Adipocyte (in vitro differentiated cells): ENCODE data around the gene SLC35A3.
"Not testable (repeated sequence)": the region's sequence is repeated elsewhere in the genome, so short reads cannot be mapped to it uniquely, and the experiment has no call there.

Experiments
- DNase-seq: peaks from one replicate; pipeline ENCODE4 v3.0.0-alpha.2; 2015; ENCODE audit warnings: low read depth
- H3K27me3 ChIP-seq: replicated peaks from 2 replicates; pipeline ENCODE4 v1.7.0; 2013; ENCODE audit warnings: mild to moderate bottlenecking, low read length, moderate library complexity; ENCODE audit not compliant: control insufficient read depth, insufficient read depth
- H3K36me3 ChIP-seq: 2 replicates; pipeline ENCODE4 v1.7.0; 2013; ENCODE audit warnings: low read length, mild to moderate bottlenecking, moderate library complexity; ENCODE audit not compliant: control insufficient read depth, insufficient read depth, severe bottlenecking
- H3K4me1 ChIP-seq: 2 replicates; pipeline ENCODE4 v1.7.0; 2013; ENCODE audit warnings: mild to moderate bottlenecking, low read length, moderate library complexity; ENCODE audit not compliant: control insufficient read depth, insufficient read depth
- H3K4me3 ChIP-seq: 2 replicates; pipeline ENCODE4 v1.7.0; 2013; ENCODE audit warnings: mild to moderate bottlenecking, low read length, moderate library complexity
- H3K9ac ChIP-seq: 2 replicates; pipeline ENCODE4 v1.7.0; 2013; ENCODE audit warnings: mild to moderate bottlenecking, low read length, moderate library complexity
- H3K9me3 ChIP-seq: 2 replicates; pipeline ENCODE4 v1.7.0; 2013; ENCODE audit warnings: mild to moderate bottlenecking, low read length, moderate library complexity; ENCODE audit not compliant: control insufficient read depth

SLC35A3 gene

GRCh38 chr1:99975529-99975928, 5.7 kb downstream of the SLC35A3 start:
- H3K4me1 ChIP-seq, result peaks cover 5% of the 10 kb centered on the region
- H3K9me3 ChIP-seq, result no peaks in the 10 kb centered on the region
- H3K9ac ChIP-seq, result no peak overlapping the region
- H3K36me3 ChIP-seq, result peaks cover 11% of the 10 kb centered on the region
- H3K27me3 ChIP-seq, result no peaks in the 10 kb centered on the region
- DNase-seq, result no peak
- H3K4me3 ChIP-seq, result no peak overlapping the region

GRCh38 chr1:99977326-99977725, 7.5 kb downstream of the SLC35A3 start:
- peaks cover 11% of the 10 kb centered on the region for H3K36me3 ChIP-seq
- H3K9me3 ChIP-seq, H3K27me3 ChIP-seq, DNase-seq, H3K4me3 ChIP-seq, H3K9ac ChIP-seq, H3K4me1 ChIP-seq: not testable (repeated sequence)

DNA sequence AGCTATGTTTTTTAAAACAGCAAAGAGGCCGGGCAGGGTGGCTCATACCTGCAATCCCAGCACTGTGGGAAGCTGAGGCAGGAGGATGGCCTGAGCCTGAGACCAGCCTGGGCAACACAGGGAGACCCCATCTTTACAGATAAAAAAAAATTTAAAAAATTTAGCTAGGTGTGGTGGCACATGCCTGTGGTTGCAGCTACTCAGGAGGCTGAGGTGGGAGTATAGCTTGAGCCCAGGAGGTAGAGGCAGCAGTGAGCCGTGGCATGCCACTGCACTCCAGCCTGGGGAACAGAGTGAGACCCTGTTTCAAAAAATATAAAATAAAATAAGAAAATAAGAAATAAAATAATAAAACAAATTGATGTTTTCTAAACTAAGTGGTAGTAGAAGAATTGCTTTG, 8.4 kb downstream of the SLC35A3 start:
- no peak for DNase-seq
- no peaks in the 10 kb centered on the region for H3K4me1 ChIP-seq
- no peaks in the 10 kb centered on the region for H3K27me3 ChIP-seq
- H3K36me3 ChIP-seq, result peaks cover 11% of the 10 kb centered on the region
- H3K9me3 ChIP-seq, result no peaks in the 10 kb centered on the region
- no peak overlapping the region for H3K9ac ChIP-seq
- H3K4me3 ChIP-seq, result no peak overlapping the region

DNA sequence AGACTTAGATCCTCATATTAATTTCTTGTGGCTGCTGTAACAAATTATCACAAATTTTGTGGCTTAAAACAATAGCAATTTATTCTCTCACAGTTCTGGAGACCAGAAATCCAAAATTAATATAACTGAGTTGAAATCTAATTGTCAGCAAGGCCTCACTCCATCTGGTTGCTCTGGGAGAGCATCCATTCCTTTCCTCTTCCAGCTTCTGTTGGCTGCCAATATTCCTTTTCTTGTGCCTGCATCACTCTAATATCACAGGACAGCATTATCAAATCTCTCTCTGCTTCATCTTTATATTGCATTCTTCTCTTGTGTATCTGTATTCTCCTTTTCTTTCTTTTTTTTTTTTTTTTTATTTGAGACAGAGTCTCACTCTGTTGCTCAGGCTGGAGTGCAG, 9.3 kb downstream of the SLC35A3 start:
- no peak overlapping the region for H3K9ac ChIP-seq
- H3K4me3 ChIP-seq, result no peak overlapping the region
- H3K9me3 ChIP-seq, result no peaks in the 10 kb centered on the region
- H3K27me3 ChIP-seq, result no peaks in the 10 kb centered on the region
- H3K4me1 ChIP-seq, result no peaks in the 10 kb centered on the region
- DNase-seq, result no peak
- H3K36me3 ChIP-seq, result peaks cover 11% of the 10 kb centered on the region

DNA sequence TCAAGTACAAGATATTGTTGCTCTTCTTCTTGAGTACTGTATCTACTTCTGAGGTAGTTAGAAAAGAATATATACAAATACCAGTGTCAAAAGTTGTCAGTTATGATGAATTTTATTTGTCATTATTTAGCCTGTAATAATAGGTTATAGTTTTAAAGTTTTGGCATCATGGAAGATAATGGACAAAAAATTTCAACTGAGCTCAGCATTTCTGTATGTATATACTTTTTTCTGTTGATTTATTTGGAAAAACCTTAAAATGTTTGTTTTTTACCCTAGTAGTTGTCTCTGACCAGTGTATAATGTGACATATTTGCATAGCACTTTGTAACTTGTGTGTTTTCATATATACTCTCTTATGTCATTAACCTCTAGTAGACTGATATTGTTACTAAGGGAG, 11.1 kb downstream of the SLC35A3 start:
- no peak overlapping the region for H3K4me3 ChIP-seq
- no peaks in the 10 kb centered on the region for H3K9me3 ChIP-seq
- no peak overlapping the region for H3K9ac ChIP-seq
- no peak for DNase-seq
- H3K27me3 ChIP-seq, result no peaks in the 10 kb centered on the region
- no peaks in the 10 kb centered on the region for H3K4me1 ChIP-seq
- H3K36me3 ChIP-seq, result peaks cover 5% of the 10 kb centered on the region

DNA sequence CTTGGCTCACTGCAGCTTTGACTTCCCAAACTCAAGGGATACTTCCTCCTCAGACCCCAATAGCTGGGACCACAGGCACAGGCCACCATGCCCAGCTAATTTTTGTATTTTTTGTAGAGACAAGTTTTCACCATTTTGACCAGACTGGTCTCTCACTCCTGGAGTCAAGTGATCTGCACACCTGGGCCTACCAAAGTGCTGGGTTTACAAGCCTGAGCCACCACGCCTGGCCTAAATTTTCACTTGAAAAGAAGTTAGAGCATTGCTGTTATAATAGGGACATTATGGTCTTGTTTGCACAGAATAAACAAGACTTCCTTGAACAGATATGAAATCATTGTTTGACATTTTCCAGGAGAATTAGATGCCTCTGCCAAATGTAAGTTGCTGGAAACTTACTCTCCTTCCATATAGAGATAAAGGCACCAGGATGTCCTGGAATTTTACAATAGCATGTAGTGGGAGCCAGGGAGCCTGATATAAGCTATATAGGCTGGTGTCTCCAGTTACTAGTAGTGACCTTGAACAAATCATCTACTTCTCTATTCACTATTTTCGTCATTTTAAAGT, 16.9 kb downstream of the SLC35A3 start:
- H3K4me1 ChIP-seq, result no peaks in the 10 kb centered on the region
- no peak overlapping the region for H3K4me3 ChIP-seq
- no peaks in the 10 kb centered on the region for H3K27me3 ChIP-seq
- peaks cover 5% of the 10 kb centered on the region for H3K36me3 ChIP-seq
- H3K9ac ChIP-seq, result no peak overlapping the region
- peaks cover 4% of the 10 kb centered on the region for H3K9me3 ChIP-seq
- no peak for DNase-seq

DNA sequence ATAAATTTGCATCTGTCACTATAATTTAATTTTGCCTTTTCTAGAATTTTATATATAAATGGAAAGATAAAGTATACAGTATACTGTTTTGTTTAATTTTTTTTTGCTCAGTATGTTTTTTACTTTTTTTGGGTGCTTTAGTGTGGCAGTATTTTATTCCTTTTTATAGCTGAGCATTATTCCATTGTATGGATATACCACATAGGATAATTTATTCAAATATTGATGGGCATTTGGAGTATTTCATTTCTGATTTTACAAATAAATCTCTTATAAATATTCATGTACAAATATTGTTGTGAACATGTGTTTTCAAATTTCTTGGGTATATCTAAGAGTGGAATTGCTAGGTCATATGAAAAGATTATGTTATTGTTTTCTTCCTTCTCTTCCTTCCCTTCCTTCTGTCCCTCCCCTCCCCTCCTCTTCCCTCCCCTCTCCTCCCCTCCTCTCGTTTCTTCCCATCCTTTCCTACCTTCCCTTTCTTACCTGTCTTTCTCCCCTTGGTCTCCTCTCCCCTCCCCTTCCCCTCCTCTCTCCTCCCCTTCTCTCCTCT, 18.5 kb downstream of the SLC35A3 start:
- Histone ChIP-seq H3K27me3 (no peaks in the 10 kb centered on the region), H3K4me3 (no peak overlapping the region), H3K36me3 (peaks cover 6% of the 10 kb centered on the region), H3K9ac (no peak overlapping the region), H3K4me1 (no peaks in the 10 kb centered on the region), H3K9me3 (peaks cover 14% of the 10 kb centered on the region)
- DNase-seq, result no peak

DNA sequence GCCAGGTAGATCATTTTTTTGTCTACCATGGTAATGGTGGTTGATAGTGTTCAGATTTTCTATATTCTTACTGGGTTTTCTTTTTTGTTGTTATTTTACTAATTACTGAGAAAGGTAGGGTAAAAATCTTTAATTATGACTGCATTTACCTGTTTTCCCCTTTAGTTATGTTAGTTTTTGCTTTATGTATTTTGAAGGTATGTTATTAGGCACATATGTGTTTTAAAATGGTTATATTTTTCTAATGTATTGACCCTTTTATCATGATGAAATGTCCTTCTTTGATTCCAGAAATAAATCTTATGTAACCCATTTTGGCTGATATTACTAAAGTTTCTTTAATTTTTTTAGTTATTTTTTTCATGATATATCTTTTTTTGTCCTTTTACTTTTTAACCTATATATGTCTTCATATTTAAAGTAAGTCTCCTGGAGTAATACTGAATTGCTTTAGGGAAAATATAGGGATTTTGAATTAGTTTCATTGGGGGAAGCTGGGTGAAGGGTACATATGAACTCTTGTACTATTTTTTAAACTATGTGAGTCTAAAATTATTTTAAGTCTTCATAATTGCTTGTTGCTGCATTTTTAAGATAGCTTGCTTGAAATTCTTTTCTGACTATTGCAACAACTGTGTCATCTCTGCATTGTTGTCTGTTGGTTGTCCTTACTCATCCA, 22.4 kb downstream of the SLC35A3 start:
- Histone ChIP-seq H3K4me1 (no peaks in the 10 kb centered on the region), H3K4me3 (no peak overlapping the region), H3K9ac (no peak overlapping the region), H3K27me3 (no peaks in the 10 kb centered on the region), H3K36me3 (peaks cover 26% of the 10 kb centered on the region), H3K9me3 (peaks cover 14% of the 10 kb centered on the region)
- no peak for DNase-seq

GRCh38 chr1:99992760-99993467, 23.1 kb downstream of the SLC35A3 start:
- H3K27me3 ChIP-seq, result no peaks in the 10 kb centered on the region
- peaks cover 14% of the 10 kb centered on the region for H3K9me3 ChIP-seq
- H3K4me3 ChIP-seq, result no peak overlapping the region
- no peaks in the 10 kb centered on the region for H3K4me1 ChIP-seq
- peaks cover 26% of the 10 kb centered on the region for H3K36me3 ChIP-seq
- H3K9ac ChIP-seq, result no peak overlapping the region
- peak; percentile 21 for DNase-seq

DNA sequence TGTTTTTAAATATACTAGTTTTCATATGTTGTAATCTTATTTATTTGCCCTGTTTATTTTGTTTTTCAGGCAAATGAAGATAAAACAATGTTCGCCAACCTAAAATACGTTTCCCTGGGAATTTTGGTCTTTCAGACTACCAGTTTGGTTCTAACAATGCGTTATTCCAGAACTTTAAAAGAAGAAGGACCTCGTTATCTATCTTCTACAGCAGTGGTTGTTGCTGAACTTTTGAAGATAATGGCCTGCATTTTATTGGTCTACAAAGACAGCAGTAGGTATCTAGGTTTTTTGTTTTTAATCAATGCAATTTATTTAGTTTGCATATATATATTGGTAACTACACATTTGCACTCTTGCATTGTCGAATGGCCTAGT, 23.7 kb downstream of the SLC35A3 start:
- H3K9me3 ChIP-seq, result peaks cover 14% of the 10 kb centered on the region
- H3K4me1 ChIP-seq, result no peaks in the 10 kb centered on the region
- DNase-seq, result no peak
- H3K27me3 ChIP-seq, result no peaks in the 10 kb centered on the region
- no peak overlapping the region for H3K9ac ChIP-seq
- H3K36me3 ChIP-seq, result peaks cover 26% of the 10 kb centered on the region
- no peak overlapping the region for H3K4me3 ChIP-seq

DNA sequence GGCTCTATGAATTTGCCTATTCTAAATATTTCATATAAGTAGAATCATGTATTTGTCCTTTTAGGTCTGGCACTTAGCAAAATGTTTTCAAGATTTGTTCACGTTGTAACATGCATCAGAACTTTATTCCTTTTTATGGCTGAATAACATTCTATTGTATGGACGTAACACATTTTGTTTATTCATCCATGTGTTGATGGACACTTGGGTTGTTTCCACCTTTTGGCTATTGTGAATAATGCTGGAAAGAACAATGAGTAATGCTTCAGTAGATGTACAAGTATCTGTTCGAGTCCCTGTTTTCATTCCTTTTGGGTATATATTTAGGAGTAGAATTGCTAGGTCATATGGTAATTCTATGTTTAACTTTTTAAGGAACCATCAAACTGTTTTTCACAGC, 24.7 kb downstream of the SLC35A3 start:
- peaks cover 14% of the 10 kb centered on the region for H3K9me3 ChIP-seq
- H3K9ac ChIP-seq, result no peak overlapping the region
- H3K36me3 ChIP-seq, result peaks cover 26% of the 10 kb centered on the region
- no peaks in the 10 kb centered on the region for H3K4me1 ChIP-seq
- DNase-seq, result no peak
- no peak overlapping the region for H3K4me3 ChIP-seq
- H3K27me3 ChIP-seq, result no peaks in the 10 kb centered on the region
